ENCODE data around the gene BPIFB2.

DNA sequence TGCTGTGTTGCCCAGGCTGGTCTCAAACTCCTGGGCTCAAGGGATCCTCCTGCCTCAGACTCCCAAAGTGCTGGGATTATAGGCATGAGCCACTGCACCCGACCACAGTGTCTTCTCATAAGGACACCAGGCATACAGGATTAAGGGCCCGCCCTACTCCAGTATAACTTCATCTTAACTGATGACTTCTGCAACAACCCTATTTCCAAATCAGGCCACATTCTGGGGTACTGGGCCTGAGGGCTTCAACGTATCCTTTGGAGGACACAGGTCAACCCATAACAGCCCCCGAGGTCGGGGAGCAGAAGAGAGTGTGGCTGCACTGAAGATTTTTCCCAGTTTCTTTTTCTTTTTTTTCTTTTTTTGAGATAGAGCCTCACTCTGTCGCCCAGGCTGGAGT lies 42.9 kb upstream of the BPIFB2 start:
- TF ChIP-seq, protein P1, sequence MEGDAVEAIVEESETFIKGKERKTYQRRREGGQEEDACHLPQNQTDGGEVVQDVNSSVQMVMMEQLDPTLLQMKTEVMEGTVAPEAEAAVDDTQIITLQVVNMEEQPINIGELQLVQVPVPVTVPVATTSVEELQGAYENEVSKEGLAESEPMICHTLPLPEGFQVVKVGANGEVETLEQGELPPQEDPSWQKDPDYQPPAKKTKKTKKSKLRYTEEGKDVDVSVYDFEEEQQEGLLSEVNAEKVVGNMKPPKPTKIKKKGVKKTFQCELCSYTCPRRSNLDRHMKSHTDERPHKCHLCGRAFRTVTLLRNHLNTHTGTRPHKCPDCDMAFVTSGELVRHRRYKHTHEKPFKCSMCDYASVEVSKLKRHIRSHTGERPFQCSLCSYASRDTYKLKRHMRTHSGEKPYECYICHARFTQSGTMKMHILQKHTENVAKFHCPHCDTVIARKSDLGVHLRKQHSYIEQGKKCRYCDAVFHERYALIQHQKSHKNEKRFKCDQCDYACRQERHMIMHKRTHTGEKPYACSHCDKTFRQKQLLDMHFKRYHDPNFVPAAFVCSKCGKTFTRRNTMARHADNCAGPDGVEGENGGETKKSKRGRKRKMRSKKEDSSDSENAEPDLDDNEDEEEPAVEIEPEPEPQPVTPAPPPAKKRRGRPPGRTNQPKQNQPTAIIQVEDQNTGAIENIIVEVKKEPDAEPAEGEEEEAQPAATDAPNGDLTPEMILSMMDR (IDR thresholded peaks at IDR 0.05) = no peak
- TF ChIP-seq POLR2A (IDR thresholded peaks at IDR 0.05) (no peak), POLR2AphosphoS5 (IDR thresholded peaks at IDR 0.05; ENCODE audit: insufficient read depth in 1 of 2, low read depth in 1 of 2) (no peak)
